ENCODE results near the gene MRPL55. TPM values are rescaled to one million over a fixed set of nuclear protein-coding genes. Genes with fewer than 3 reads are reported as not detected.

MRPL55 gene
- total and polyA plus RNA-seq, 2 of the 13 experiments (the other 11 are each of a cell fraction or from before 2014, with no cell fraction given) = 58.6 to 92.9 TPM

DNA sequence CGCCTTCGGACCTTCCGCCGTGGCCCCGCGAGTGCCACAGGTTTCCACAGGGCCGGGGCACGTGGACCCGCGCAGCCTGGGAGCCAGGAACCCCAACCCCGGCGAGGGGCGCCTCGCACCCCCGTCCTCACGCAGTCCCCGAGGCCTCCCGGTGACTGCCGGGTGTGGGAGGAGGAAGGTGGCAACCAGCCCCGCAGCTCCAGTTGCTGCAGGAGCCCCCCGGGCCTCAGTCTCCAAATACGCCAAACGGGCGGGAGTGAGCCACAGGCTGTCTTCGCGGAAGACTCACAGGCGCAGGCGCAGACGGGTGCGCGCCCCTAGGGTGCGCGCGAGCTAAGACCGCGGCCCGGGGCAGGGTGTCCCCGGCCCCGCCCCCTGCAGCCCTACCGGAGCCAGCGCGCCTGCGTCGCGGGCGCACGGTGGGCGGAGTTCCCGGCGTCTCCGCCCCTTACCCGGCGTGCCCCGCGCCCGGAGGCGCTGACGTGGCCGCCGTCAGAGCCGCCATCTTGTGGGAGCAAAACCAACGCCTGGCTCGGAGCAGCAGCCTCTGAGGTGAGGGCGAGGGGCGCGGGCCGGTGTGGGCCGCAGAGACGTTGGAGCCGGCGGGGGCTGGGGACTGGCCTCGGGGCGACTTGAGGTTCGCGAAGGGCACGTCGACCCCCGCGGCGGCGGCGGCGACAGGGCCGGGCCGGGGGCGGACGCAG, 26.7 kb downstream of the MRPL55 start, which contains the start of gene ARF1 (continued):
- TF ChIP-seq PLSCR1 (CRISPR knock-in tag; IDR thresholded peaks at IDR 0.05; ENCODE audit: borderline replicate concordance) = no peak
- peak; percentile 89; the same call in 1 of the 2 replicates for TF ChIP-seq BATF2 (CRISPR knock-in tag; IDR thresholded peaks at IDR 0.05)
- TF ChIP-seq TCF7 (IDR thresholded peaks at IDR 0.05; ENCODE audit: low read depth) = no peak
- TF ChIP-seq RNF2 (conservative IDR thresholded peaks at IDR 0.05; ENCODE audit: low read depth) = peak; percentile 73; the same call in 1 of the 2 replicates
- TF ChIP-seq SIX4 (CRISPR knock-in tag; IDR thresholded peaks at IDR 0.05) = no peak
- peak; percentile 79; the same call in 1 of the 2 replicates for TF ChIP-seq ZNF780A (CRISPR knock-in tag; IDR thresholded peaks at IDR 0.05)
- no peak for TF ChIP-seq ZNF224 (CRISPR knock-in tag; IDR thresholded peaks at IDR 0.05)
- peak; percentile 72; the same call in 1 of the 2 replicates for TF ChIP-seq GMEB1 (CRISPR knock-in tag; IDR thresholded peaks at IDR 0.05; ENCODE audit: borderline replicate concordance)
- TF ChIP-seq FLYWCH1 (CRISPR knock-in tag; IDR thresholded peaks at IDR 0.05) = no peak
- TF ChIP-seq ZNF816 (CRISPR knock-in tag; IDR thresholded peaks at IDR 0.05; ENCODE audit: borderline replicate concordance) = no peak
- no peak for TF ChIP-seq MTA3 (CRISPR knock-in tag; IDR thresholded peaks at IDR 0.05)
- no peak for TF ChIP-seq ZNF432 (CRISPR knock-in tag; IDR thresholded peaks at IDR 0.05; ENCODE audit: borderline replicate concordance)
- peak; percentile 97 for TF ChIP-seq YY1 (IDR thresholded peaks at IDR 0.05; ENCODE audit: insufficient read depth, insufficient replicate concordance, low read depth, low read length)
- TF ChIP-seq ZFP62 (CRISPR knock-in tag; IDR thresholded peaks at IDR 0.05) = no peak
- no peak for TF ChIP-seq CBX2 (IDR thresholded peaks at IDR 0.05; ENCODE audit: low read depth, low read length)
- TF ChIP-seq CBX2 (CRISPR knock-in tag; IDR thresholded peaks at IDR 0.05; ENCODE audit: low read depth) = no peak
- TF ChIP-seq, protein P1, sequence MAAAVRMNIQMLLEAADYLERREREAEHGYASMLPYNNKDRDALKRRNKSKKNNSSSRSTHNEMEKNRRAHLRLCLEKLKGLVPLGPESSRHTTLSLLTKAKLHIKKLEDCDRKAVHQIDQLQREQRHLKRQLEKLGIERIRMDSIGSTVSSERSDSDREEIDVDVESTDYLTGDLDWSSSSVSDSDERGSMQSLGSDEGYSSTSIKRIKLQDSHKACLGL (CRISPR knock-in tag; IDR thresholded peaks at IDR 0.05) = peak; percentile 66
- TF ChIP-seq TEAD2 (CRISPR knock-in tag; IDR thresholded peaks at IDR 0.05) = no peak
- TF ChIP-seq ZNF607 (CRISPR knock-in tag; IDR thresholded peaks at IDR 0.05; ENCODE audit: borderline replicate concordance) = no peak
- peak; percentile 71 for TF ChIP-seq REL (CRISPR knock-in tag; conservative IDR thresholded peaks at IDR 0.05)
- no peak; the same call in 1 of the 2 replicates for TF ChIP-seq HCFC1 (IDR thresholded peaks at IDR 0.05; ENCODE audit: low read depth, low read length)
- TF ChIP-seq ZNF792 (CRISPR knock-in tag; IDR thresholded peaks at IDR 0.05) = 0 out of 2 replicates have a peak, but pooled peaks have one; percentile 17
- TF ChIP-seq HMGA1 (CRISPR knock-in tag; conservative IDR thresholded peaks at IDR 0.05) = no peak
- TF ChIP-seq, protein P2, sequence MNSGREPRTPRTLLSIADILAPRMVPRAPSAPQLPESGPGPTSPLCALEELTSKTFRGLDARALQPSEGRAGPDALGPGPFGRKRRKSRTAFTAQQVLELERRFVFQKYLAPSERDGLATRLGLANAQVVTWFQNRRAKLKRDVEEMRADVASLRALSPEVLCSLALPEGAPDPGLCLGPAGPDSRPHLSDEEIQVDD (CRISPR knock-in tag; IDR thresholded peaks at IDR 0.05; ENCODE audit: borderline replicate concordance) = no peak
- 0 out of 2 replicates have a peak, but pooled peaks have one; percentile 14 for TF ChIP-seq ZMYM4 (CRISPR knock-in tag; IDR thresholded peaks at IDR 0.05)
- TF ChIP-seq CAMTA2 (CRISPR knock-in tag; IDR thresholded peaks at IDR 0.05; ENCODE audit: borderline replicate concordance) = no peak
- TF ChIP-seq SYNCRIP (IDR thresholded peaks at IDR 0.05; ENCODE audit: insufficient read depth, low read depth, low read length) = no peak
- no peak for TF ChIP-seq PCBP2 (optimal IDR thresholded peaks at IDR 0.05; ENCODE audit: low read depth, low read length, poor library complexity, severe bottlenecking)

All from HepG2 (cell line).